Peyer's patch (tissue), 4 donors: ENCODE measurements around the gene MACROD2.

ENCODE experiments used
- CTCF ChIP-seq, 6 experiments: fragments of 450-650 bp in 4 of 6; fragments of 200-600 bp in 2 of 6; sonication (generic) in 1 of 6; IDR thresholded peaks; one replicate each; pipeline ENCODE4 v1.5.1; 2017 to 2019; ENCODE audit warnings: antibody characterized with exemption in 6 of 6, mild to moderate bottlenecking in 3 of 6, moderate library complexity in 1 of 6
- POLR2A ChIP-seq, 2 donors: fragments of 450-650 bp; IDR thresholded peaks; one replicate each; pipeline ENCODE4 v1.5.1; 2017; ENCODE audit warnings: antibody characterized with exemption in 2 of 2, mild to moderate bottlenecking in 2 of 2, moderate library complexity in 2 of 2

GRCh38 chr20:15637546-15637945 is 1642.2 kb downstream of the MACROD2 start:
- TF ChIP-seq CTCF (IDR thresholded peaks at IDR 0.05) (no peak), POLR2A (IDR thresholded peaks at IDR 0.05) (no peak)
